MM.1S (cell line): Measurements from ENCODE around the gene RCSD1.

Experiments
- EZH2 ChIP-seq: fragments of 300-600 bp; sonication (generic); optimal IDR thresholded peaks from 2 replicates; pipeline ENCODE3; 2017; ENCODE audit warnings: low read depth, mild to moderate bottlenecking, antibody characterized with exemption, low read length, mixed read lengths
- TF ChIP-seq, protein P1 (sequence below): fragments of 300-600 bp; sonication (generic); IDR thresholded peaks from 2 replicates; pipeline ENCODE4 v1.5.1; 2016; ENCODE audit warnings: antibody characterized with exemption, low read length, mixed read lengths

DNA sequence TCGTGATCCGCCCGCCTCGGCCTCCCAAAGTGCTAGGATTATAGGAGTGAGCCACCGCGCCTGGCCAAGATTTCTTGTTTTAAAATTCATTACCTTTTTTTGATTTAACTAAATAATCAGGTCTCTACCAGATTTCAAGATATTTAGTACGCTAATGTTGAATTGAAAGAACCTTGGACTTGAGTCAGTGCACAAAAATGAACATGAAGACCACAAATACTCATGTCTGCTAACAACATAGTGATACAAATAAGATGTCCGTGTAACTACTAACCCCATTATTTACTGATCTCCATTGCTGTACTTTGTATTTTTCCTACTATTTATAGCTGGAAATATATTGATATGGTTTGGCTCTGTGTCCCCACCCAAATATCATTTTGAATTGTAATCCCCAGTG lies 108.1 kb downstream of the RCSD1 start:
- TF ChIP-seq, protein P1, sequence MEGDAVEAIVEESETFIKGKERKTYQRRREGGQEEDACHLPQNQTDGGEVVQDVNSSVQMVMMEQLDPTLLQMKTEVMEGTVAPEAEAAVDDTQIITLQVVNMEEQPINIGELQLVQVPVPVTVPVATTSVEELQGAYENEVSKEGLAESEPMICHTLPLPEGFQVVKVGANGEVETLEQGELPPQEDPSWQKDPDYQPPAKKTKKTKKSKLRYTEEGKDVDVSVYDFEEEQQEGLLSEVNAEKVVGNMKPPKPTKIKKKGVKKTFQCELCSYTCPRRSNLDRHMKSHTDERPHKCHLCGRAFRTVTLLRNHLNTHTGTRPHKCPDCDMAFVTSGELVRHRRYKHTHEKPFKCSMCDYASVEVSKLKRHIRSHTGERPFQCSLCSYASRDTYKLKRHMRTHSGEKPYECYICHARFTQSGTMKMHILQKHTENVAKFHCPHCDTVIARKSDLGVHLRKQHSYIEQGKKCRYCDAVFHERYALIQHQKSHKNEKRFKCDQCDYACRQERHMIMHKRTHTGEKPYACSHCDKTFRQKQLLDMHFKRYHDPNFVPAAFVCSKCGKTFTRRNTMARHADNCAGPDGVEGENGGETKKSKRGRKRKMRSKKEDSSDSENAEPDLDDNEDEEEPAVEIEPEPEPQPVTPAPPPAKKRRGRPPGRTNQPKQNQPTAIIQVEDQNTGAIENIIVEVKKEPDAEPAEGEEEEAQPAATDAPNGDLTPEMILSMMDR = no peak
- TF ChIP-seq EZH2 = no peak
